ENCODE measurements around the gene PPP1R14B. TPM values are rescaled to one million over a fixed set of nuclear protein-coding genes. Genes with fewer than 3 reads are reported as not detected.
A peak's percentile ranks its signal among the peaks of the same experiment; 100 is the strongest.

Gene PPP1R14B
- total RNA-seq, result 10 to 100 TPM; 27.8 to 71.3 (median 60.3) TPM
- 10 to 100 TPM; 15.1 to 36.0 TPM for polyA plus RNA-seq
- long read RNA-seq, donor 1, partial matches to known transcripts, result 0 of 1 reads
- long read RNA-seq, donor 1, other reads (novel, unspliced or antisense), result 0 of 1 reads
- long read RNA-seq, donor 2, transcript PPP1R14B-201 (4 exons, 982 nt), result major isoform, 55 of 57 reads
- long read RNA-seq, donor 2, partial matches to known transcripts, result 0 of 57 reads
- long read RNA-seq, donor 2, other reads (novel, unspliced or antisense), result 0 of 57 reads
- long read RNA-seq, donor 3, transcript PPP1R14B-201 (4 exons, 982 nt), result major isoform, 49 of 56 reads
- long read RNA-seq, donor 3, partial matches to known transcripts, result 5 of 56 reads
- long read RNA-seq, donor 3, other reads (novel, unspliced or antisense), result 1 of 56 reads

GRCh38 chr11:64246871-64247728 lies at the start of gene PPP1R14B:
Gene PPP1R14B, minus strand, starts transcription at chr11:64246943. Its CDS starts 270 bp downstream, at chr11:64246673.
- Histone ChIP-seq H3K27ac (peak within 1 kb of the TSS; percentile 41 to 69), H3K9me3 (no peaks in the 10 kb centered on the region), H3K4me3 (peak within 1 kb of the TSS; percentile 64), H3K4me1 (ENCODE audit: insufficient read depth) (peaks cover 16% of the 10 kb centered on the region), H3K27me3 (no peaks in the 10 kb centered on the region), H3K36me3 (no peaks in the 10 kb centered on the region)
- DNase-seq, result peak; percentile 84 to 91 (median 88)
- intact Hi-C loops (cut with DNase I), result no loop called here
- TF ChIP-seq EP300 (IDR thresholded peaks at IDR 0.05) (no peak), CTCF (IDR thresholded peaks at IDR 0.05) (peak in 1 of 3 donors; percentile 29), POLR2A (IDR thresholded peaks at IDR 0.05) (no peak)
- WGBS, 3 donors, result 0 to 1% (median 1%) methylated on average over 34 to 72 of the region's 74 CpGs

GRCh38 chr11:64296236-64296635 lies 49.5 kb upstream of the PPP1R14B start:
- Histone ChIP-seq H3K4me3 (no peak overlapping the region), H3K27ac (no peak overlapping the region), H3K4me1 (ENCODE audit: insufficient read depth) (peaks cover 10% of the 10 kb centered on the region), H3K9me3 (no peaks in the 10 kb centered on the region), H3K36me3 (no peaks in the 10 kb centered on the region), H3K27me3 (peaks cover 8% of the 10 kb centered on the region)
- intact Hi-C loops (cut with DNase I), result loop anchor here in 1 of 4 donors (10.0 kb wide), 1 partner anchor 291 kb away; no protein-coding TSS in a partner anchor
- WGBS, 3 donors, result 27 to 33% (median 29%) methylated on average over 1 of the region's 1 CpG
- DNase-seq, result no peak
- TF ChIP-seq CTCF (IDR thresholded peaks at IDR 0.05) (no peak), POLR2A (IDR thresholded peaks at IDR 0.05) (no peak), EP300 (IDR thresholded peaks at IDR 0.05) (no peak)

GRCh38 chr11:64295760-64296159 lies 49.0 kb upstream of the PPP1R14B start:
- Histone ChIP-seq H3K9me3 (no peaks in the 10 kb centered on the region), H3K27ac (no peak overlapping the region), H3K36me3 (no peaks in the 10 kb centered on the region), H3K4me3 (no peak overlapping the region), H3K4me1 (ENCODE audit: insufficient read depth) (peaks cover 9% of the 10 kb centered on the region), H3K27me3 (peaks cover 8% of the 10 kb centered on the region)
- intact Hi-C loops (cut with DNase I), result loop anchor here in 1 of 4 donors (10.0 kb wide), 1 partner anchor 291 kb away; no protein-coding TSS in a partner anchor
- 87 to 97% (median 92%) methylated on average over 4 of the region's 4 CpGs for WGBS, 3 donors
- no peak for DNase-seq
- TF ChIP-seq EP300 (IDR thresholded peaks at IDR 0.05) (no peak), CTCF (IDR thresholded peaks at IDR 0.05) (no peak), POLR2A (IDR thresholded peaks at IDR 0.05) (no peak)

GRCh38 chr11:64294774-64295173 lies 48.0 kb upstream of the PPP1R14B start:
- Histone ChIP-seq H3K4me1 (ENCODE audit: insufficient read depth) (peaks cover 7% of the 10 kb centered on the region), H3K4me3 (no peak overlapping the region), H3K27me3 (peaks cover 5% of the 10 kb centered on the region), H3K27ac (no peak overlapping the region), H3K9me3 (no peaks in the 10 kb centered on the region), H3K36me3 (no peaks in the 10 kb centered on the region)
- intact Hi-C loops (cut with DNase I), result loop anchor here in 1 of 4 donors (10.0 kb wide), 1 partner anchor 290 kb away; no protein-coding TSS in a partner anchor
- DNase-seq, result no peak
- TF ChIP-seq EP300 (IDR thresholded peaks at IDR 0.05) (no peak), CTCF (IDR thresholded peaks at IDR 0.05) (no peak), POLR2A (IDR thresholded peaks at IDR 0.05) (no peak)
- WGBS, 3 donors, result 25 to 56% (median 53%) methylated on average over 3 of the region's 3 CpGs

All from ovary (tissue), 10 donors.